GM12864 (cell line): ENCODE measurements around the gene SYT7.
A peak's percentile ranks its signal among the peaks of the same experiment; 100 is the strongest.

ENCODE experiments used
- DNase-seq: peaks from one replicate; pipeline ENCODE4 v3.0.0-alpha.2; 2011; ENCODE audit warnings: low read depth
- H3K4me3 ChIP-seq: 2 replicates; pipeline ENCODE4 v1.5.1; 2011; ENCODE audit warnings: mild to moderate bottlenecking, low read depth, low read length, control low read depth
- CTCF ChIP-seq: IDR thresholded peaks from 2 replicates; pipeline ENCODE4 v1.5.1; 2011; ENCODE audit warnings: low read depth, mild to moderate bottlenecking, moderate library complexity, low read length, control low read depth, inconsistent platforms; ENCODE audit errors: missing control alignments

Gene SYT7

GRCh38 chr11:61534933-61535839 is 45.7 kb downstream of the SYT7 start:
- DNase-seq, result no peak
- H3K4me3 ChIP-seq, result no peak overlapping the region
- TF ChIP-seq CTCF, result no peak

DNA sequence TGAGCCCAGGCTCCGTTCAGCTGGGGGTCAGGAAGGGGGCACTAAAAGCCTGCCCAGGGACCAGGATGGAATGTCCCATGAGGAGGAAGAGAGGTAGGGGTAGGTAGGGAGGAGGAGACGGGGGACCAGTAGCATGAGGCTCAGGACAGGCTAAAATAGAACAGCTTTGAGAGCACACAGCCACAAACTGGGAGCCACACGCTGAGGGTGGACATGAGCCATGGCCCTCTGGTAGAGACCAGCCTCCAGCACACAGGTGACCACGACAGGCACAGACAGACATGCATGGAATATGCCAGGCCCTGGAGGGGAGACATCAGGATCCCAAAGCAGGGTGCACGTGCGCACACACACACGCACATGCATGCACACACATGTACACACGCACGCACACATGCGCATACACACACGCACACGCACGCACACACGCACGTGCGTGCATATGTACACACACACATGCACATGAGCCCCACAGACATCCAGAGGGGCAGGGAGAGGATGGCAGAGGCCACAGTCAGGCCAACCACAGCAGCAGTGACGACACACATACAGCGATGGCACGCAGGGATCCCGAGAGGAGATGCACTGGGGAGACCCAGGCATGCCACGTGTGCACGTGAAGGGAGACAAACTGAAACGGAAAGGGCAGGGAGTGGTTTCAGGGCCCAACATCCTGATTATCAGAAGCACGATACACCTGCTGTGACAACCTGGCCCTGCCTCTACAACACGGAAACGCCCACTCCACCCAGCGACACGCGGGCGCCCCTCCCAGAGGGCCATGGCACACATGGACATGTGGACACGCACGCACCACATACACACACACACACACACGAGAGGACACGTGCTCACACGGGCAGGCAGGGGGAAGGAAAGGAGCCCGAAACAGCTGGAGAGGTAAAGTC is 46.6 kb downstream of the SYT7 start:
- no peak for TF ChIP-seq CTCF
- H3K4me3 ChIP-seq, result no peak overlapping the region
- no peak for DNase-seq

DNA sequence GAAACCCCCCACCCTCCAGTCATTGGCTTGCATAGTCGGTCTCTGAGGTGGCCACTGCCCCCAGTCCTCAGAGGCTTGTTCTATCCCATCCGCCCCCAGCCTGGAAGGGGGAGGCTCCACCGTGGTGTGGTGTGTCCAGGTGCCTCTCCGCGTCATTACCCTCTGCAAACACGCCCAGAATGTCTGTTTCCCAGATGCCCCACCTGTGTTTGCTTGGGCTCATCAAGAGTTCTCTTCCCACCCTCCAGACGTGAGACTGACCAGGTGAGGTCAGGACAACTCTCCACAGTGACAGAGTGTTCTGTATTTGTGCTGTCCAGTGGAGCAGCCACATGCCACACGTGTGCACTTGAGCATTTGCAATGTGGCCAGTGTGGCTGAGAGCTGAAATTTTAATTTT is 47.5 kb downstream of the SYT7 start:
- no peak for DNase-seq
- no peak for TF ChIP-seq CTCF
- H3K4me3 ChIP-seq, result no peak overlapping the region

- DNase-seq, result no peak
- no peak overlapping the region for H3K4me3 ChIP-seq
Observed at GRCh38 chr11:61533039-61533375, 47.9 kb downstream of the SYT7 start.

DNA sequence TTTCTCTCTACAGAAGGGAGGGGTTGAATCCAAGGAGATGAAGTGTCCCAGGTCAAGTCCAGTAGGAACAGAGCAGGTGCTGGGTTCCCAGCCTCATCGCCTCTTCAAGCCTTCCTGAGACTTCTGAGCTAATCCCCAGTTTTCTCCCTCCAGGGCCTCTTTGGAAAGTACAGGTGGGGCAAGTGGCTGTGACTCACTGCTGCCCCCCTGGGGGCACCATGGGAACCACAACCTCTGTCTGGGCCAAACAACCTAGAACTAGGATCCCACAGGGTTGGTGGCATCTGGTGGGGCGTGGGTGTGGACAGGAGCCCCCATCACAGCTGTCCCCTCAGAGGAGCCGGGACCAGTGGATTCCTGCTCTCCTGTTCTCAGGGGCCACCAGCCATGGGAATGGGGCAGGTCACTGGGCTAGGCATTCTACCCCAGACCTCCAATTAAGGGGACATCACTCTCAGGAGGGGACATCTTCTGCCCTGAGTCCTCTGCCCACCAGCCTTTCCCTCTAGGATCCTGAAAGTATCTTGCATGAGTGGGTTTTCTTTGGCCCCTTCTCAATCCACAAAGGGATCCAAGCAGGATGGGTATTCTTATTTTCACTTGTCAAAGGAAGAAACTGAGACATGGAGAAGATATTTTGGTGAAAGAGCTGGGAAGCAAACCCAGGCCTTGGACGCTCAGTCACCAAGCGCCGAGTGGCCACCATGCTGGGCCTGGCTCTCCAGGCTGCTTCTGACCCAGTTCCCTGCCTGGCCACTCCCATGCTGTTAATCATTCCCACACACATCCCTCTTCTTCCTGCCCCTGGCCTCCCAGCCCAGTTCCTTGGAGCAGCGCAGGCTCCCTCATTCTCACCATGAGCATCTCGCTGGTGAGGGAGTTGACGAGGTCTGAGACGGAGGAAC is 48.5 kb downstream of the SYT7 start:
- no peak for DNase-seq
- peak; percentile 97 for TF ChIP-seq CTCF
- no peak overlapping the region for H3K4me3 ChIP-seq

More at GRCh38 chr11:61533039-61533375, 47.9 kb downstream of the SYT7 start:
- no peak for TF ChIP-seq CTCF

GRCh38 chr11:61531044-61531443 is 49.8 kb downstream of the SYT7 start:
- no peak for TF ChIP-seq CTCF
- no peak for DNase-seq
- no peak overlapping the region for H3K4me3 ChIP-seq
